ENCODE results near the gene NR2C2.

NR2C2 gene

DNA sequence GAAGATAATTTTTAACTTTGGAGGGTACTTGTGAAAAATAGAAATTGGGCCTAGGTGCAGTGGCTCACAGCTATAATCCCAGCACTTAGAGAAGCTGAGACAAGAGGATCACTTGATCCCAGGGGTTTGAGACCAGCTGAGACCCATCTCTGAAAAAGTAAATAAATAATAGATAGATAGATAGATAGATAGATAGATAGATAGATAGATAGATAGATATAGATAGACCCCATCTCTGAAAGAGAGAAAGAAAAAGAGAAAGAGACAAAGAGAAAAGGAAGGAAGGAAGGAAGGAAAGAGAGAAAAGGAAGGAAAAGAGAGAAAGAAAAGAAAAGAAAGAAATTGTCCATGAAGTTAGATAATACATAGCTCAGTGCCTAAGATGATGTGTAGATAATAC lies 82.2 kb downstream of the NR2C2 start:
- Histone ChIP-seq H3K27ac (replicated peaks) (no peak overlapping the region), H3K27me3 (ENCODE audit: insufficient read depth, poor library complexity, severe bottlenecking) (no peaks in the 10 kb centered on the region), H3K4me3 (replicated peaks; ENCODE audit: insufficient read depth, low read length) (no peak overlapping the region)
- no peak for DNase-seq (ENCODE audit: low read depth in 1 of 2, low spot score in 1 of 2)
- TF ChIP-seq, protein P1, sequence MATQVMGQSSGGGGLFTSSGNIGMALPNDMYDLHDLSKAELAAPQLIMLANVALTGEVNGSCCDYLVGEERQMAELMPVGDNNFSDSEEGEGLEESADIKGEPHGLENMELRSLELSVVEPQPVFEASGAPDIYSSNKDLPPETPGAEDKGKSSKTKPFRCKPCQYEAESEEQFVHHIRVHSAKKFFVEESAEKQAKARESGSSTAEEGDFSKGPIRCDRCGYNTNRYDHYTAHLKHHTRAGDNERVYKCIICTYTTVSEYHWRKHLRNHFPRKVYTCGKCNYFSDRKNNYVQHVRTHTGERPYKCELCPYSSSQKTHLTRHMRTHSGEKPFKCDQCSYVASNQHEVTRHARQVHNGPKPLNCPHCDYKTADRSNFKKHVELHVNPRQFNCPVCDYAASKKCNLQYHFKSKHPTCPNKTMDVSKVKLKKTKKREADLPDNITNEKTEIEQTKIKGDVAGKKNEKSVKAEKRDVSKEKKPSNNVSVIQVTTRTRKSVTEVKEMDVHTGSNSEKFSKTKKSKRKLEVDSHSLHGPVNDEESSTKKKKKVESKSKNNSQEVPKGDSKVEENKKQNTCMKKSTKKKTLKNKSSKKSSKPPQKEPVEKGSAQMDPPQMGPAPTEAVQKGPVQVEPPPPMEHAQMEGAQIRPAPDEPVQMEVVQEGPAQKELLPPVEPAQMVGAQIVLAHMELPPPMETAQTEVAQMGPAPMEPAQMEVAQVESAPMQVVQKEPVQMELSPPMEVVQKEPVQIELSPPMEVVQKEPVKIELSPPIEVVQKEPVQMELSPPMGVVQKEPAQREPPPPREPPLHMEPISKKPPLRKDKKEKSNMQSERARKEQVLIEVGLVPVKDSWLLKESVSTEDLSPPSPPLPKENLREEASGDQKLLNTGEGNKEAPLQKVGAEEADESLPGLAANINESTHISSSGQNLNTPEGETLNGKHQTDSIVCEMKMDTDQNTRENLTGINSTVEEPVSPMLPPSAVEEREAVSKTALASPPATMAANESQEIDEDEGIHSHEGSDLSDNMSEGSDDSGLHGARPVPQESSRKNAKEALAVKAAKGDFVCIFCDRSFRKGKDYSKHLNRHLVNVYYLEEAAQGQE (IDR thresholded peaks at IDR 0.05; ENCODE audit: insufficient replicate concordance, low read depth) = no peak
- no peak for TF ChIP-seq POLR2AphosphoS5 (IDR thresholded peaks at IDR 0.05; ENCODE audit: low read depth)
- TF ChIP-seq, protein P2, sequence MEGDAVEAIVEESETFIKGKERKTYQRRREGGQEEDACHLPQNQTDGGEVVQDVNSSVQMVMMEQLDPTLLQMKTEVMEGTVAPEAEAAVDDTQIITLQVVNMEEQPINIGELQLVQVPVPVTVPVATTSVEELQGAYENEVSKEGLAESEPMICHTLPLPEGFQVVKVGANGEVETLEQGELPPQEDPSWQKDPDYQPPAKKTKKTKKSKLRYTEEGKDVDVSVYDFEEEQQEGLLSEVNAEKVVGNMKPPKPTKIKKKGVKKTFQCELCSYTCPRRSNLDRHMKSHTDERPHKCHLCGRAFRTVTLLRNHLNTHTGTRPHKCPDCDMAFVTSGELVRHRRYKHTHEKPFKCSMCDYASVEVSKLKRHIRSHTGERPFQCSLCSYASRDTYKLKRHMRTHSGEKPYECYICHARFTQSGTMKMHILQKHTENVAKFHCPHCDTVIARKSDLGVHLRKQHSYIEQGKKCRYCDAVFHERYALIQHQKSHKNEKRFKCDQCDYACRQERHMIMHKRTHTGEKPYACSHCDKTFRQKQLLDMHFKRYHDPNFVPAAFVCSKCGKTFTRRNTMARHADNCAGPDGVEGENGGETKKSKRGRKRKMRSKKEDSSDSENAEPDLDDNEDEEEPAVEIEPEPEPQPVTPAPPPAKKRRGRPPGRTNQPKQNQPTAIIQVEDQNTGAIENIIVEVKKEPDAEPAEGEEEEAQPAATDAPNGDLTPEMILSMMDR (IDR thresholded peaks at IDR 0.05; ENCODE audit: insufficient read depth, low read length) = no peak
- no peak for TF ChIP-seq GABPA (IDR thresholded peaks at IDR 0.05; ENCODE audit: low read depth)
- TF ChIP-seq SPI1 (IDR thresholded peaks at IDR 0.05; ENCODE audit: borderline replicate concordance, low read depth) = no peak

DNA sequence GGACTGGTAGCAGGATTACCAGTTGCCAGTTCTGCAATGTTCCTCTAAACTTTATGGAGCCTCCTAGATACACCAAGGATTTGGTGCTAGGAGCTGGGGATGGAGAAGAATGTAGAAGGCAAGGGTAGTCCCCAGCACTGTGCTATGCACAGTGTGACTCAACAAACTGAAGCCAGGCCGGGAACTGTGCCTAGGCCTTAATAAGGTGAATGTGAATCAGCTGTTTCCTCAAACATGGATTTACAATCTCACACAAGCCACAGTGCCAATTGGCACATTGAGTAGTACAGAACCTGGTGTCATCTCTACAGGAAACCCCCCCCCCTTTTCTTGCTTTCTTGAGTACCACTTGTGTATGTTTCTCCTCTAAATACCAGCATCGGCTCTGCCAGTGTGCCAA lies 85.3 kb downstream of the NR2C2 start:
- TF ChIP-seq SPI1 (IDR thresholded peaks at IDR 0.05; ENCODE audit: borderline replicate concordance, low read depth) = no peak
- peak; percentile 0; the same call in 1 of the 2 replicates for TF ChIP-seq POLR2AphosphoS5 (IDR thresholded peaks at IDR 0.05; ENCODE audit: low read depth)
- Histone ChIP-seq H3K27me3 (ENCODE audit: insufficient read depth, poor library complexity, severe bottlenecking) (no peaks in the 10 kb centered on the region), H3K4me3 (replicated peaks; ENCODE audit: insufficient read depth, low read length) (no peak overlapping the region), H3K27ac (replicated peaks) (no peak overlapping the region)
- no peak for DNase-seq (ENCODE audit: low read depth in 1 of 2, low spot score in 1 of 2)

DNA sequence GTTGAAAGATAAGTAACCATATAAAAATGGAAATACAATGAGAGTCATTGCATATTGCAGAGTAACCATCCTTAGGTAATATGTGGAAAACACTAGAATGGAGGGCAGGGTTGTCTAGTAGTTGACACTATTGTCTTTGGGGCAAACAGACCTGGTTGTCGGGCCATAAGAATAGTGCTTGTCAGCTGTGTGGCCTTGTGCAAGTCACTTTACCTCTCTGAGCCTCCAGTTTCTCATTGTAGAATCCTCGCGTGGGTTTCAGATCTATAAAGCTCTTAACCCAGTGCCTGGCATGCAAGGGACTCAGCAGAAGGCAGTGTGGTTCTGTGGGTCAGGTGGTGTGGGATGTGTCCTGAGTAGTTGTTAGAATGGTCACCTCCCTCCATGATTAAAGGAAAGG lies 85.7 kb downstream of the NR2C2 start:
- TF ChIP-seq, protein P2 (IDR thresholded peaks at IDR 0.05; ENCODE audit: insufficient read depth, low read length) = no peak
- TF ChIP-seq GABPA (IDR thresholded peaks at IDR 0.05; ENCODE audit: low read depth) (no peak), POLR2AphosphoS5 (IDR thresholded peaks at IDR 0.05; ENCODE audit: low read depth) (no peak), SPI1 (IDR thresholded peaks at IDR 0.05; ENCODE audit: borderline replicate concordance, low read depth) (no peak)
- TF ChIP-seq, protein P1 (IDR thresholded peaks at IDR 0.05; ENCODE audit: insufficient replicate concordance, low read depth) = no peak
- Histone ChIP-seq H3K27ac (replicated peaks) (no peak overlapping the region), H3K4me3 (replicated peaks; ENCODE audit: insufficient read depth, low read length) (no peak overlapping the region), H3K27me3 (ENCODE audit: insufficient read depth, poor library complexity, severe bottlenecking) (no peaks in the 10 kb centered on the region)
- no peak for DNase-seq (ENCODE audit: low read depth in 1 of 2, low spot score in 1 of 2)

DNA sequence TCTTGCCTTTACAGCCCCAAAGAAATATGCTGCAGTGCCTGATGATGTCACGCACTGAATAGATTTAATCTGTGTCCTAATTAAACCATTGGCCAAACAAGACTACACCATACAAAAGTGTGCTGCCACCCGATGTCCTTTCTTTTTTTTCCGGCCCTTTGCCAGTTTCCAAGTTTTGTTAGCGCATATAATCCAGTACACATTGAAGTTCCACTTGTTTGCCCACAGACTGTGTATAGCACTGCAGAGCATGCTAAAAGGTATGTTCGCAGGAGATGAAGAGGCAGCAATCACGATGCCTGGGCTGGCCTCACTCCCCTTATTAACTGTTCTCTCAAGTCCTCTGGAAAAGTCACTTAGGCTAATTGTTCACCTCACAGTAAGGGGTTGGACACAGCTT lies 90.9 kb downstream of the NR2C2 start:
- DNase-seq (ENCODE audit: low read depth in 1 of 2, low spot score in 1 of 2) = no peak
- no peaks in the 10 kb centered on the region for H3K27me3 ChIP-seq (ENCODE audit: insufficient read depth, poor library complexity, severe bottlenecking)
- TF ChIP-seq, protein P2 (IDR thresholded peaks at IDR 0.05; ENCODE audit: insufficient read depth, low read length) = no peak
- TF ChIP-seq GABPA (IDR thresholded peaks at IDR 0.05; ENCODE audit: low read depth) = no peak
- no peak for TF ChIP-seq POLR2AphosphoS5 (IDR thresholded peaks at IDR 0.05; ENCODE audit: low read depth)
- TF ChIP-seq, protein P1 (IDR thresholded peaks at IDR 0.05; ENCODE audit: insufficient replicate concordance, low read depth) = no peak
- no peak for TF ChIP-seq SPI1 (IDR thresholded peaks at IDR 0.05; ENCODE audit: borderline replicate concordance, low read depth)

More for the DNA sequence above, 90.9 kb downstream of the NR2C2 start:
- Histone ChIP-seq H3K27ac (replicated peaks) (no peak overlapping the region), H3K4me3 (replicated peaks; ENCODE audit: insufficient read depth, low read length) (no peak overlapping the region)
